GM10248 (cell line): ENCODE data around the gene PEAK3.

Experiments used
- CTCF ChIA-PET: fragments of 300-600 bp; sonication (Branson Sonifier 250); formaldehyde crosslinking; extraction: SDS; loops from one replicate; lab custom pipeline; 2021; ENCODE audit warnings: antibody characterized with exemption; lab: Yijun Ruan, JAX
- POLR2A ChIA-PET: fragments of 350-650 bp; sonication (Branson Sonifier 250); formaldehyde crosslinking; extraction: SDS; loops from one replicate; lab custom pipeline; 2020; ENCODE audit warnings: antibody characterized with exemption; lab: Yijun Ruan, JAX
- DNase-seq: peaks from one replicate; pipeline ENCODE4 v3.0.0; 2012; ENCODE audit errors: extremely low spot score
- TF ChIP-seq, protein P1 (sequence below): IDR thresholded peaks from 2 replicates; pipeline ENCODE4 v1.5.1; 2012; ENCODE audit warnings: mild to moderate bottlenecking, low read depth; ENCODE audit errors: extremely low read depth, missing control alignments, control extremely low read depth

PEAK3 gene

DNA sequence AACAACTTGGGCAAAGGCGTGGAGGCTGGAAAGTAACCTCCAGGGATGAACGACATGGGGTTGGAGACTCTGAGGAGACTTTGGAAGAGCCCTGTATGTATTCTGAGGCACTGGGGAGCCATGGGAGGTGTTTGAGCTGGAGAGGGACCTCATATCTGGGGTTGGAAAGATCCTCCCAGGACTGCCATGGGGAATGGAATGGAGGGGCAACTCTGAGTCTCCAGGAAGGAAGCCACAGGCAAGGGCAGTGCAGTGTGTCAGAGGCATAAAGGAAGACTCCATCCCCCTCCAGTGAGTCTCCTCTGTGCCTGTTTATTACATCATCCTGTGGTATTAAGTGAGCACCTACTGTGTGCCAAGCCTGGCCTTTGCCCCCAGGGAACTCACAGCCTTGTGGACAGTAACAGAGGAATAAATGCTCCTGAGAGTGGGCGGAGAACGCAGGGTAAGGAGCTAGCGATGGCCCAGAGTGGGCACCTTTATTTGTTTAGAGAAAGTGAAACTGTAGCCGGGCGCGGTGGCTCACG is 7.7 kb downstream of the PEAK3 start:
- TF ChIP-seq, protein P1, sequence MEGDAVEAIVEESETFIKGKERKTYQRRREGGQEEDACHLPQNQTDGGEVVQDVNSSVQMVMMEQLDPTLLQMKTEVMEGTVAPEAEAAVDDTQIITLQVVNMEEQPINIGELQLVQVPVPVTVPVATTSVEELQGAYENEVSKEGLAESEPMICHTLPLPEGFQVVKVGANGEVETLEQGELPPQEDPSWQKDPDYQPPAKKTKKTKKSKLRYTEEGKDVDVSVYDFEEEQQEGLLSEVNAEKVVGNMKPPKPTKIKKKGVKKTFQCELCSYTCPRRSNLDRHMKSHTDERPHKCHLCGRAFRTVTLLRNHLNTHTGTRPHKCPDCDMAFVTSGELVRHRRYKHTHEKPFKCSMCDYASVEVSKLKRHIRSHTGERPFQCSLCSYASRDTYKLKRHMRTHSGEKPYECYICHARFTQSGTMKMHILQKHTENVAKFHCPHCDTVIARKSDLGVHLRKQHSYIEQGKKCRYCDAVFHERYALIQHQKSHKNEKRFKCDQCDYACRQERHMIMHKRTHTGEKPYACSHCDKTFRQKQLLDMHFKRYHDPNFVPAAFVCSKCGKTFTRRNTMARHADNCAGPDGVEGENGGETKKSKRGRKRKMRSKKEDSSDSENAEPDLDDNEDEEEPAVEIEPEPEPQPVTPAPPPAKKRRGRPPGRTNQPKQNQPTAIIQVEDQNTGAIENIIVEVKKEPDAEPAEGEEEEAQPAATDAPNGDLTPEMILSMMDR, result peak; percentile 9
- ChIA-PET CTCF (interaction anchor here (0.9 to 6.2 kb wide), 12 partner anchors 11 to 119 kb away, joined by 3 to 37 read pairs (median 6); partner anchors contain the start of gene PLEKHJ1), POLR2A (interaction anchor here (0.6 to 0.7 kb wide), 6 partner anchors 22 to 345 kb away, joined by 3 to 5 read pairs (median 4); no protein-coding TSS in a partner anchor)
- no peak for DNase-seq

DNA sequence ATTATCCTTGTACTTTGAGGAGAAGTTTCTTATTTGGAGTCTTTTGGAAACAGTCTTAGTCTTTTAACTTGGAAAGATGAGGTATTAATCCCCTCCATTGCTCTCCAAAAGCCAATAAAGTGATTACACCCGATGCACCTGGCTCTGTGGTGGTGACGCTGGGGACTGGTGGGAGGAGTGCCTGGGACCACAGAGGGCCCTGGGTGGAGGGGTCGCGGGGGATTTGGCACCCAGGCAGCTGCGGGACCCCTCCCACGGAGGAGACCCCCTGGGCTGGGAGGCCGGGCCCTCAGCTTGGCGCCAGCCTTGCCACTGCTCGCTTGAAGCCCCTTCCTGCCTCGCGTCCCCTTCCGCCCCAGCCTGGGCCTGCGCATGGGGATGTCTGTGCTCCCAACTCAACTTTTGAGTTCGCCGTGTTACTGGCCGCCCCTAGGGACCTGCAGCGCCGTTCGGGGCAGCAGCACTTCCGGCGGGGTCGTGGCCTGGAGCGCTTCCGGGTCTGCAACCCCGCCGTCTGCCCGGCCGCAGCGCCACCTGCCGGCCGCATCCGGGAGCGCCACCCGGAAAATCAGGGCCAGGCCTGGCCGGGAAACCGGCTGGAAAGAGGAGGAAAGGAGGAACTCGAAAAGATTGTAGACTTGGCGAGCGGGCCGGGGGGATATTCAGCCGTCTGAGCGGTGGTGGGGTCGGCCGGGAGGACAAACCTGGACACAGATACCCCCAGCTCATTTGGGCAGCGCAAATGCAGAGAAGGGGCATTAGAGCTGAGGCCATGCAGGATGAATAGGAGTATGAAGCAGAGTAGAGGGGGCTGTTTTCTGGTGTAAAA is 8.4 kb downstream of the PEAK3 start:
- TF ChIP-seq, protein P1, result peak; percentile 95
- peak; percentile 90 for DNase-seq
- ChIA-PET CTCF (interaction anchor here (0.9 to 6.2 kb wide), 13 partner anchors 10 to 119 kb away, joined by 3 to 37 read pairs (median 7); partner anchors contain the start of gene PLEKHJ1), POLR2A (interaction anchor here (1.3 to 3.4 kb wide), 2 partner anchors 14 to 203 kb away, joined by 3 to 17 read pairs; partner anchors contain the start of gene GADD45B)

- TF ChIP-seq, protein P1, result no peak
- ChIA-PET POLR2A (interaction anchor here (0.7 to 3.4 kb wide), 6 partner anchors 9 to 205 kb away, joined by 3 to 17 read pairs (median 5); partner anchors contain the start of gene GADD45B), CTCF (interaction anchor here (1.1 to 6.2 kb wide), 6 partner anchors 10 to 117 kb away, joined by 3 to 37 read pairs (median 14); no protein-coding TSS in a partner anchor)
- no peak for DNase-seq
These were observed 10.5 kb downstream of the PEAK3 start for GRCh38 chr19:2271234-2272103.

GRCh38 chr19:2270423-2271233 is 11.3 kb downstream of the PEAK3 start:
- CTCF ChIA-PET, result interaction anchor here (1.5 to 6.2 kb wide), 4 partner anchors 9 to 116 kb away, joined by 4 to 37 read pairs (median 14); no protein-coding TSS in a partner anchor
- peak; percentile 81 for DNase-seq
- POLR2A ChIA-PET, result interaction anchor here (0.7 to 3.4 kb wide), 8 partner anchors 10 to 205 kb away, joined by 3 to 17 read pairs (median 5); partner anchors contain the start of genes GADD45B and JSRP1
- TF ChIP-seq, protein P1, result no peak

GRCh38 chr19:2270157-2270422 is 11.9 kb downstream of the PEAK3 start:
- CTCF ChIA-PET, result no interaction called here
- POLR2A ChIA-PET, result interaction anchor here (0.7 to 3.4 kb wide), 6 partner anchors 10 to 206 kb away, joined by 5 to 17 read pairs (median 6); partner anchors contain the start of gene GADD45B
- TF ChIP-seq, protein P1, result no peak
- DNase-seq, result no peak
